Endothelial cell of umbilical vein (primary cell): ENCODE measurements around the gene MRC2. TPM values are rescaled to one million over a fixed set of nuclear protein-coding genes. Genes with fewer than 3 reads are reported as not detected.

Experiments
- BruUV-seq: library from RNA; stranded (reverse); fragments of 400-500 nt; replicated peaks from 2 replicates; lab custom pipeline; 2021; lab: Mats Ljungman, UMichigan
- CTCF ChIA-PET: fragments of 300-600, 350-600 bp; sonication (Branson Sonifier 250); formaldehyde crosslinking; loops from one replicate; lab custom pipeline; 2021; ENCODE audit warnings: antibody characterized with exemption, inconsistent platforms; lab: Charles Lee
- POLR2A ChIA-PET: fragments of 300-600, 350-600 bp; sonication (Branson Sonifier 250); formaldehyde crosslinking; loops from one replicate; lab custom pipeline; 2021; ENCODE audit warnings: antibody characterized with exemption, inconsistent platforms; lab: Charles Lee
- DNase-seq: peaks from one replicate; pipeline ENCODE4 v3.0.0-alpha.2; 2011; ENCODE audit warnings: low read depth, low spot score
- FAIRE-seq: peaks from 2 replicates; lab custom pipeline; 2011; peaks lifted over from hg19 to GRCh38; lab: Jason Lieb, UNC
- H2AFZ ChIP-seq: 2 replicates; pipeline ENCODE4 v1.6.0; 2012; ENCODE audit warnings: low read depth, low read length, control low read depth, inconsistent platforms
- H3K27ac ChIP-seq: 2 replicates; pipeline ENCODE4 v1.5.1; 2011; ENCODE audit warnings: low read depth, mild to moderate bottlenecking, control low read depth, low read length, moderate library complexity; ENCODE audit not compliant: insufficient read depth
- H3K27me3 ChIP-seq, 2 experiments: 2 replicates each; pipeline versions ENCODE4 v1.6.0 to v1.6.1; 2011; ENCODE audit warnings: low read length in 2 of 2, mixed read lengths in 1 of 2; ENCODE audit not compliant: control insufficient read depth in 2 of 2, insufficient read depth in 2 of 2
- H3K36me3 ChIP-seq, 2 experiments: 2 replicates in 1 of 2; 3 replicates in 1 of 2; pipeline ENCODE4 v1.5.1; 2011; ENCODE audit warnings: low read length in 2 of 2, mild to moderate bottlenecking in 1 of 2, moderate library complexity in 1 of 2; ENCODE audit not compliant: control insufficient read depth in 2 of 2, insufficient read depth in 2 of 2; ENCODE audit errors: extremely low read depth in 1 of 2
- H3K4me1 ChIP-seq: 3 replicates; pipeline ENCODE4 v1.5.1; 2011; ENCODE audit warnings: mild to moderate bottlenecking, low read length; ENCODE audit not compliant: control insufficient read depth, insufficient read depth; ENCODE audit errors: extremely low read depth
- H3K4me2 ChIP-seq: 2 replicates; pipeline ENCODE4 v1.6.1; 2011; ENCODE audit warnings: low read length, control low read depth, mixed read lengths; ENCODE audit not compliant: insufficient read depth
- H3K4me3 ChIP-seq, 3 experiments: fragments of 200-600 bp in 1 of 3; sonication (generic), shearing (Covaris generic) in 1 of 3; replicated peaks in 1 of 3; 2 replicates each; pipeline ENCODE4 v1.5.1; 2011 to 2016; ENCODE audit warnings: control low read depth in 3 of 3, low read length in 3 of 3, mild to moderate bottlenecking in 2 of 3, inconsistent platforms in 1 of 3, low read depth in 1 of 3, moderate library complexity in 1 of 3; ENCODE audit not compliant: insufficient read depth in 1 of 3
- H3K79me2 ChIP-seq: 2 replicates; pipeline ENCODE4 v1.6.0; 2012; ENCODE audit warnings: low read length, inconsistent platforms; ENCODE audit not compliant: control insufficient read depth, insufficient read depth
- H3K9ac ChIP-seq: replicated peaks from 2 replicates; pipeline ENCODE3; 2011; ENCODE audit warnings: low read length, control low read depth; ENCODE audit not compliant: insufficient read depth; ENCODE audit errors: extremely low read depth
- H3K9me1 ChIP-seq: replicated peaks from 3 replicates; pipeline ENCODE4 v1.6.0; 2011; ENCODE audit warnings: mild to moderate bottlenecking, low read length; ENCODE audit not compliant: control insufficient read depth, insufficient read depth; ENCODE audit errors: extremely low read depth
- H3K9me3 ChIP-seq: replicated peaks from 2 replicates; pipeline ENCODE4 v1.5.1; 2012; ENCODE audit warnings: low read length, inconsistent platforms; ENCODE audit not compliant: control insufficient read depth, insufficient read depth
- H4K20me1 ChIP-seq: replicated peaks from 2 replicates; pipeline ENCODE3; 2011; ENCODE audit warnings: mild to moderate bottlenecking, low read length; ENCODE audit not compliant: control insufficient read depth, insufficient read depth; ENCODE audit errors: extremely low read depth
- CTCF ChIP-seq, 2 donors: IDR thresholded peaks; 1 replicate in 1 of 2; 2 replicates in 1 of 2; pipeline ENCODE4 v1.5.1; 2011; ENCODE audit warnings: low read length in 2 of 2, mild to moderate bottlenecking in 2 of 2, moderate library complexity in 2 of 2, control low read depth in 1 of 2, inconsistent platforms in 1 of 2, low read depth in 1 of 2; ENCODE audit not compliant: insufficient read depth in 1 of 2; ENCODE audit errors: extremely low read depth in 1 of 2
- EZH2 ChIP-seq: IDR thresholded peaks from 2 replicates; pipeline ENCODE4 v1.6.1; 2012; ENCODE audit warnings: borderline replicate concordance, low read depth, mild to moderate bottlenecking, moderate library complexity, low read length, inconsistent platforms; ENCODE audit not compliant: severe bottlenecking
- GATA2 ChIP-seq: IDR thresholded peaks from 2 replicates; pipeline ENCODE4 v1.7.0; 2011; ENCODE audit warnings: low read depth, mild to moderate bottlenecking, moderate library complexity, mixed read lengths, low read length; ENCODE audit not compliant: insufficient read length, insufficient read depth
- JUN ChIP-seq: IDR thresholded peaks from 2 replicates; pipeline ENCODE4 v1.6.1; 2011; ENCODE audit warnings: borderline replicate concordance, low read depth; ENCODE audit not compliant: insufficient read length, insufficient read depth
- MYC ChIP-seq: IDR thresholded peaks from one replicate; pipeline ENCODE4 v1.6.1; 2011; ENCODE audit warnings: mild to moderate bottlenecking, low read depth, low read length
- POLR2AphosphoS5 ChIP-seq: IDR thresholded peaks from 2 replicates; pipeline ENCODE4 v1.6.1; 2012; ENCODE audit warnings: low read depth, mild to moderate bottlenecking, control low read depth, low read length, moderate library complexity; ENCODE audit not compliant: insufficient read depth
- dilution Hi-C: fragments of 300-500 bp; cut with MboI; formaldehyde crosslinking; loops from one replicate; pipeline ENCODE4 v1.15.0; 2019; ENCODE audit warnings: low sequenced_read_pairs; ENCODE audit not compliant: extremely low pct_ligation_motif_present
- intact Hi-C: fragments of 100-400 bp; cut with micrococcal nuclease; formaldehyde crosslinking; loops from one replicate; pipeline ENCODE4 v1.10.0; 2022
- polyA plus RNA-seq, 4 experiments: library from polyadenylated mRNA; depleted of rRNA in 3 of 4; stranded (reverse) in 3 of 4; unstranded in 1 of 4; fragments of >200 nt; gene quantifications; 2 replicates each; pipeline versions ENCODE4 v1.2.1 to v1.2.3, GENCODE V29; 2011 to 2012; ENCODE audit warnings: missing spikeins in 1 of 4
- small RNA-seq: library from RNA; depleted of rRNA; stranded (forward); fragments of <200 nt; gene quantifications from one replicate; pipeline ENCODE3, GENCODE V24; 2012; ENCODE audit warnings: low replicate concordance, low read depth; ENCODE audit not compliant: insufficient read depth, insufficient read length
- total RNA-seq: library from RNA; stranded (reverse); gene quantifications from 2 replicates; pipeline ENCODE4 v1.2.3, GENCODE V29; 2021
- TF ChIP-seq, protein P1 (sequence below): IDR thresholded peaks from 2 replicates; pipeline ENCODE4 v1.6.1; 2011; ENCODE audit not compliant: insufficient read depth, insufficient read length

MRC2 gene
- total and polyA plus RNA-seq, 2 donors (not counting 3 experiments of a cell fraction or from before 2014, with no cell fraction given), result 30.6 to 52.7 TPM

GRCh38 chr17:62741290-62741689 is 113.8 kb downstream of the MRC2 start:
- dilution Hi-C loops (no loop called here), intact Hi-C loops (no loop called here)
- H3K9ac ChIP-seq, result no peak overlapping the region
- FAIRE-seq (no peak), DNase-seq (no peak)
- BruUV-seq, result no TSS peak
- TF ChIP-seq, protein P1, sequence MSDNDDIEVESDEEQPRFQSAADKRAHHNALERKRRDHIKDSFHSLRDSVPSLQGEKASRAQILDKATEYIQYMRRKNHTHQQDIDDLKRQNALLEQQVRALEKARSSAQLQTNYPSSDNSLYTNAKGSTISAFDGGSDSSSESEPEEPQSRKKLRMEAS, result no peak
- no peak for TF ChIP-seq GATA2
- TF ChIP-seq EZH2, result no peak
- no peak for TF ChIP-seq JUN
- TF ChIP-seq POLR2AphosphoS5, result no peak
- TF ChIP-seq MYC, result no peak
- no peak for TF ChIP-seq CTCF (IDR thresholded peaks at IDR 0.05; ENCODE audit: extremely low read depth in 1 of 2, insufficient read depth in 1 of 2, low read depth in 1 of 2, low read length in 2 of 2)
- H3K4me2 ChIP-seq, result no peak overlapping the region
- no peaks in the 10 kb centered on the region for H3K9me3 ChIP-seq
- H3K36me3 ChIP-seq, result no peaks in the 10 kb centered on the region
- POLR2A ChIA-PET, result no interaction called here
- H3K4me3 ChIP-seq, result no peak overlapping the region
- CTCF ChIA-PET, result interaction anchor here (1.0 kb wide), 1 partner anchor 14 kb away, joined by 3 read pairs; no protein-coding TSS in a partner anchor
- H2AFZ ChIP-seq, result no peak overlapping the region
- peaks cover 0 to 2% of the 10 kb centered on the region in 2 experiments for H3K27me3 ChIP-seq
- no peaks in the 10 kb centered on the region for H3K4me1 ChIP-seq
- H4K20me1 ChIP-seq, result no peaks in the 10 kb centered on the region
- H3K79me2 ChIP-seq, result no peaks in the 10 kb centered on the region
- H3K27ac ChIP-seq, result no peak overlapping the region
- H3K9me1 ChIP-seq, result no peaks in the 10 kb centered on the region

Small RNA genes lying within 50 kb of the gene (small RNA-seq; reads per million reads assigned to genes)
- gene RF00019 (not detected), gene RNU6-446P (not detected)

Other genes with a start within 250 kb of the MRC2 start
- gene EFCAB3, start 247.1 kb upstream of the MRC2 start, total RNA-seq, result not detected in 2 replicates
- gene EFCAB3, start 247.1 kb upstream of the MRC2 start, polyA plus RNA-seq, result not detected in 2 replicates
- 23.3 and 24.1 TPM in 2 replicates for gene METTL2A, start 203.8 kb upstream of the MRC2 start, total RNA-seq
- gene METTL2A, start 203.8 kb upstream of the MRC2 start, polyA plus RNA-seq, result 8.0 and 9.0 TPM in 2 replicates
- gene TLK2, start 148.8 kb upstream of the MRC2 start, total RNA-seq, result 37.6 and 40.7 TPM in 2 replicates
- 30.7 and 30.9 TPM in 2 replicates for gene TLK2, start 148.8 kb upstream of the MRC2 start, polyA plus RNA-seq
- not detected in 2 replicates for gene MARCHF10, start 180.6 kb downstream of the MRC2 start, total RNA-seq
- gene MARCHF10, start 180.6 kb downstream of the MRC2 start, polyA plus RNA-seq, result 0.11 and 0.14 TPM in 2 replicates